Breast epithelium (tissue), 3 donors: Measurements from ENCODE around the gene CABP4.

Experiments used
- CTCF ChIP-seq, 3 donors: fragments of 450-650 bp; IDR thresholded peaks; one replicate each; pipeline ENCODE4 v1.5.1; 2016 to 2017; ENCODE audit warnings: antibody characterized with exemption in 3 of 3, mild to moderate bottlenecking in 3 of 3, moderate library complexity in 3 of 3
- POLR2A ChIP-seq: fragments of 450-650 bp; IDR thresholded peaks from one replicate; pipeline ENCODE4 v1.6.1; 2016; ENCODE audit warnings: antibody characterized with exemption, mild to moderate bottlenecking, moderate library complexity
- POLR2AphosphoS5 ChIP-seq, 3 donors: sonication (generic); formaldehyde crosslinking; IDR thresholded peaks; one replicate each; pipeline ENCODE4 v1.6.1; 2017; ENCODE audit warnings: antibody characterized with exemption in 3 of 3

- TF ChIP-seq POLR2A, result no peak
- peak in 1 of 3 donors; percentile 24 for TF ChIP-seq CTCF (IDR thresholded peaks at IDR 0.05)
- no peak for TF ChIP-seq POLR2AphosphoS5 (IDR thresholded peaks at IDR 0.05)
These were observed 51.4 kb downstream of the CABP4 start for GRCh38 chr11:67506426-67507051.
